ENCODE measurements around the gene FOXO1. TPM values are rescaled to one million over a fixed set of nuclear protein-coding genes. Genes with fewer than 3 reads are reported as not detected.

Gene FOXO1
- total RNA-seq, 2 experiments from 2014 or later = 29.2 to 42.1 TPM

- H3K27ac ChIP-seq (ENCODE audit: low read depth, low read length, poor library complexity, severe bottlenecking) = no peak overlapping the region
- no peak overlapping the region for H3K4me3 ChIP-seq (ENCODE audit: low read depth, low read length, poor library complexity, severe bottlenecking)
- H3K36me3 ChIP-seq (ENCODE audit: insufficient read depth, low read length) = peaks cover 67% of the 10 kb centered on the region
- no peak for DNase-seq (ENCODE audit: low spot score)
- peaks cover 83% of the 10 kb centered on the region for H3K79me2 ChIP-seq (ENCODE audit: insufficient read depth, low read depth, low read length)
- no peaks in the 10 kb centered on the region for H3K9me2 ChIP-seq (ENCODE audit: insufficient read depth, low read length)
- TF ChIP-seq EZH2phosphoT487 (IDR thresholded peaks at IDR 0.05; ENCODE audit: borderline replicate concordance, low read depth, low read length) (no peak), CTCF (conservative IDR thresholded peaks at IDR 0.05; ENCODE audit: low read length) (no peak)
- intact Hi-C loops (cut with micrococcal nuclease; ENCODE audit: unreplicated experiment) = no loop called here
- BruUV-seq (replicated peaks) = no TSS peak
- no peaks in the 10 kb centered on the region for H3K9me3 ChIP-seq (ENCODE audit: low read length)
- POLR2A ChIA-PET = interaction anchor here (0.7 to 1.2 kb wide), 7 partner anchors 10 to 305 kb away, joined by 3 to 4 read pairs (median 3); no protein-coding TSS in a partner anchor
- H3K4me2 ChIP-seq (ENCODE audit: low read length) = no peak overlapping the region
- CTCF ChIA-PET (ENCODE audit: unreplicated experiment) = no interaction called here
- no peak overlapping the region for H2AFZ ChIP-seq (ENCODE audit: low read length)
- H3K4me1 ChIP-seq (ENCODE audit: insufficient read depth, low read length, poor library complexity, severe bottlenecking) = peaks cover 33% of the 10 kb centered on the region
- H4K20me1 ChIP-seq (ENCODE audit: insufficient read depth, low read length) = peaks cover 14% of the 10 kb centered on the region; the same call in 1 of the 2 replicates
These were observed 107.8 kb downstream of the FOXO1 start for GRCh38 chr13:40558656-40559055.

DNA sequence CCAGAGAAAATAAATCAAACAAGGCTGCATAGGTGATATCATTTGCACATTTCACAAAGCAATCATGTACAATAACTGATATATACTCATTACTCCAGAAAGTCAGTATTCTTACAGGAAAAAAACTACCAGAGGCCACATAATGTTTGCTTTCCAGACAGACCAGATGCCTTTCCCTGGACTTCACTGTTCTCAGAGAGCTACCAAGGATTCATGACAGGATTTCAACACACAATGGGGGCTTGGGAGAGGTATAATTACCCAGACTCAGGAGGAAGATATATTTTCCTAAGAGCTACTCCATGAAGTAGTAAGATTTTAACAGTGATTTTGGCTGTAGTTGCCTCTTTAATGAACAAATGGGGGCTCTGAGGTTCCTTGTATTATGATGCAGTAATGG lies 110.0 kb downstream of the FOXO1 start:
- CTCF ChIA-PET (ENCODE audit: unreplicated experiment) = interaction anchor here (1.0 kb wide), 1 partner anchor 68 kb away, joined by 4 read pairs; no protein-coding TSS in a partner anchor
- Histone ChIP-seq H3K4me2 (ENCODE audit: low read length) (no peak overlapping the region), H2AFZ (ENCODE audit: low read length) (no peak overlapping the region), H3K4me1 (ENCODE audit: insufficient read depth, low read length, poor library complexity, severe bottlenecking) (peaks cover 30% of the 10 kb centered on the region), H3K4me3 (ENCODE audit: low read depth, low read length, poor library complexity, severe bottlenecking) (no peak overlapping the region), H4K20me1 (ENCODE audit: insufficient read depth, low read length) (peaks cover 14% of the 10 kb centered on the region; the same call in 1 of the 2 replicates), H3K27ac (ENCODE audit: low read depth, low read length, poor library complexity, severe bottlenecking) (no peak overlapping the region), H3K36me3 (ENCODE audit: insufficient read depth, low read length) (peaks cover 67% of the 10 kb centered on the region), H3K79me2 (ENCODE audit: insufficient read depth, low read depth, low read length) (peaks cover 61% of the 10 kb centered on the region), H3K9me3 (ENCODE audit: low read length) (no peaks in the 10 kb centered on the region), H3K9me2 (ENCODE audit: insufficient read depth, low read length) (no peaks in the 10 kb centered on the region)
- POLR2A ChIA-PET = interaction anchor here (1.1 to 3.6 kb wide), 5 partner anchors 9 to 75 kb away, joined by 3 to 25 read pairs (median 3); no protein-coding TSS in a partner anchor
- no peak for DNase-seq (ENCODE audit: low spot score)
- no peak for TF ChIP-seq CTCF (conservative IDR thresholded peaks at IDR 0.05; ENCODE audit: low read length)
- no peak for TF ChIP-seq EZH2phosphoT487 (IDR thresholded peaks at IDR 0.05; ENCODE audit: borderline replicate concordance, low read depth, low read length)
- BruUV-seq (replicated peaks) = no TSS peak
- intact Hi-C loops (cut with micrococcal nuclease; ENCODE audit: unreplicated experiment) = no loop called here

- no peak overlapping the region for H2AFZ ChIP-seq (ENCODE audit: low read length)
- BruUV-seq (replicated peaks) = no TSS peak
- peaks cover 31% of the 10 kb centered on the region for H3K79me2 ChIP-seq (ENCODE audit: insufficient read depth, low read depth, low read length)
- H3K4me3 ChIP-seq (ENCODE audit: low read depth, low read length, poor library complexity, severe bottlenecking) = no peak overlapping the region
- ChIA-PET POLR2A (no interaction called here), CTCF (ENCODE audit: unreplicated experiment) (no interaction called here)
- intact Hi-C loops (cut with micrococcal nuclease; ENCODE audit: unreplicated experiment) = no loop called here
- H3K4me1 ChIP-seq (ENCODE audit: insufficient read depth, low read length, poor library complexity, severe bottlenecking) = peaks cover 41% of the 10 kb centered on the region
- H3K4me2 ChIP-seq (ENCODE audit: low read length) = no peak overlapping the region
- TF ChIP-seq EZH2phosphoT487 (IDR thresholded peaks at IDR 0.05; ENCODE audit: borderline replicate concordance, low read depth, low read length) = no peak
- no peak for TF ChIP-seq CTCF (conservative IDR thresholded peaks at IDR 0.05; ENCODE audit: low read length)
- no peak overlapping the region for H3K27ac ChIP-seq (ENCODE audit: low read depth, low read length, poor library complexity, severe bottlenecking)
- no peak for DNase-seq (ENCODE audit: low spot score)
- no peaks in the 10 kb centered on the region for H3K9me3 ChIP-seq (ENCODE audit: low read length)
- H4K20me1 ChIP-seq (ENCODE audit: insufficient read depth, low read length) = peaks cover 14% of the 10 kb centered on the region; the same call in 1 of the 2 replicates
- H3K9me2 ChIP-seq (ENCODE audit: insufficient read depth, low read length) = no peaks in the 10 kb centered on the region
- peaks cover 41% of the 10 kb centered on the region for H3K36me3 ChIP-seq (ENCODE audit: insufficient read depth, low read length)
These were observed 113.1 kb downstream of the FOXO1 start for GRCh38 chr13:40553356-40553755.
